Liver (tissue), 9 donors: ENCODE measurements around the gene ATF7. TPM values are rescaled to one million over a fixed set of nuclear protein-coding genes. Genes with fewer than 3 reads are reported as not detected.

ENCODE experiments used
- DNase-seq: peaks from one replicate; pipeline ENCODE4 v3.0.0-alpha.2; 2017; ENCODE audit warnings: low spot score
- H3K27ac ChIP-seq, 2 donors: one replicate each; pipeline ENCODE4 v1.7.0; 2013; ENCODE audit warnings: inconsistent platforms in 2 of 2, low read length in 2 of 2, control low read depth in 1 of 2, low read depth in 1 of 2, mild to moderate bottlenecking in 1 of 2
- H3K27me3 ChIP-seq, 4 donors: one replicate each; pipeline versions ENCODE4 v1.6.1 to v1.7.0; 2013; ENCODE audit warnings: low read length in 3 of 4, inconsistent platforms in 1 of 4, mild to moderate bottlenecking in 1 of 4, moderate library complexity in 1 of 4; ENCODE audit not compliant: control insufficient read depth in 4 of 4, insufficient read depth in 4 of 4
- H3K36me3 ChIP-seq, 4 donors: one replicate each; pipeline versions ENCODE4 v1.6.1 to v1.7.0; 2013; ENCODE audit warnings: low read length in 3 of 4, mild to moderate bottlenecking in 3 of 4, low read depth in 1 of 4, moderate library complexity in 1 of 4; ENCODE audit not compliant: control insufficient read depth in 4 of 4, insufficient read depth in 3 of 4
- H3K4me1 ChIP-seq, 4 donors: one replicate each; pipeline versions ENCODE4 v1.6.1 to v1.7.0; 2013; ENCODE audit warnings: low read length in 3 of 4, mild to moderate bottlenecking in 3 of 4, moderate library complexity in 1 of 4; ENCODE audit not compliant: control insufficient read depth in 4 of 4, insufficient read depth in 4 of 4
- H3K4me3 ChIP-seq, 3 donors: one replicate each; pipeline versions ENCODE4 v1.6.1 to v1.7.0; 2013; ENCODE audit warnings: low read length in 3 of 3, control low read depth in 1 of 3, low read depth in 1 of 3, mild to moderate bottlenecking in 1 of 3
- H3K9ac ChIP-seq, 2 donors: one replicate each; pipeline ENCODE4 v1.7.0; 2013; ENCODE audit warnings: low read length in 2 of 2, mild to moderate bottlenecking in 2 of 2, moderate library complexity in 2 of 2, control low read depth in 1 of 2, low read depth in 1 of 2
- H3K9me3 ChIP-seq, 4 donors: one replicate each; pipeline versions ENCODE4 v1.6.1 to v1.7.0; 2013; ENCODE audit warnings: low read length in 3 of 4; ENCODE audit not compliant: control insufficient read depth in 4 of 4
- EGR1 ChIP-seq, 2 donors: IDR thresholded peaks; 2 replicates each; pipeline ENCODE4 v1.6.1; 2016 to 2018; ENCODE audit warnings: antibody characterized with exemption in 2 of 2, low read depth in 2 of 2
- GABPA ChIP-seq, 2 donors: IDR thresholded peaks in 1 of 2; conservative IDR thresholded peaks in 1 of 2; 2 replicates each; pipeline ENCODE4 v1.6.1; 2016; ENCODE audit warnings: antibody characterized with exemption in 2 of 2, mild to moderate bottlenecking in 1 of 2, moderate library complexity in 1 of 2
- HNF4A ChIP-seq, 2 donors: conservative IDR thresholded peaks; 2 replicates each; pipeline ENCODE4 v1.6.1; 2016; ENCODE audit warnings: antibody characterized with exemption in 2 of 2, mild to moderate bottlenecking in 2 of 2
- HNF4G ChIP-seq: IDR thresholded peaks from 2 replicates; pipeline ENCODE4 v1.6.1; 2016; ENCODE audit warnings: antibody characterized with exemption
- JUND ChIP-seq, 2 donors: IDR thresholded peaks; 2 replicates each; pipeline ENCODE4 v1.6.1; 2016; ENCODE audit warnings: antibody characterized with exemption in 2 of 2
- RAD21 ChIP-seq, 2 donors: IDR thresholded peaks; 2 replicates each; pipeline ENCODE4 v1.6.1; 2016; ENCODE audit warnings: antibody characterized with exemption in 2 of 2, mild to moderate bottlenecking in 2 of 2
- SP1 ChIP-seq: IDR thresholded peaks from 2 replicates; pipeline ENCODE4 v1.6.1; 2018; ENCODE audit warnings: antibody characterized with exemption, mild to moderate bottlenecking
- TAF1 ChIP-seq: conservative IDR thresholded peaks from 2 replicates; pipeline ENCODE4 v1.6.1; 2016; ENCODE audit warnings: antibody characterized with exemption, mild to moderate bottlenecking
- YY1 ChIP-seq: IDR thresholded peaks from 2 replicates; pipeline ENCODE4 v1.6.1; 2016; ENCODE audit warnings: antibody characterized with exemption, mild to moderate bottlenecking
- WGBS: extraction: QIAGEN DNeasy Blood & Tissue Kit; methylation state at CpG from one replicate; pipeline ENCODE4 v1.1.7; 2013; 5-methylcytosine and 5-hydroxymethylcytosine counted together
- polyA plus RNA-seq, 2 donors: library from polyadenylated mRNA; stranded (reverse) in 1 of 2; unstranded in 1 of 2; fragments of 200-250 nt in 1 of 2; fragments of >200 nt in 1 of 2; fragmentation: Nextera tagmentation in 1 of 2; extraction: Ambion mirVana in 1 of 2; gene quantifications; one replicate each; pipeline versions ENCODE4 v1.2.1 to v1.2.3, GENCODE V29; 2013 to 2015
- total RNA-seq, 2 donors: library from RNA; depleted of rRNA; stranded (reverse); fragments of >200 nt; gene quantifications; one replicate each; pipeline ENCODE4 v1.2.3, GENCODE V29; 2014
- TF ChIP-seq, protein P1 (sequence below): IDR thresholded peaks from 2 replicates; pipeline ENCODE4 v1.6.1; 2016; ENCODE audit warnings: antibody characterized with exemption
- TF ChIP-seq, protein P2 (sequence below): fragments of 150-350 bp; IDR thresholded peaks from 2 replicates; pipeline ENCODE4 v1.5.1; 2017; ENCODE audit warnings: improper control_type of control experiment, low read depth, low read length; ENCODE audit not compliant: missing input control
- donor health status: healthy.
- donor health status: healthy.
- donor health status: healthy.
- donor health status: healthy.
- donor health status: healthy.

Gene ATF7
- total and polyA plus RNA-seq, 4 donors, result 5.3 to 14.5 (median 9.9) TPM

DNA sequence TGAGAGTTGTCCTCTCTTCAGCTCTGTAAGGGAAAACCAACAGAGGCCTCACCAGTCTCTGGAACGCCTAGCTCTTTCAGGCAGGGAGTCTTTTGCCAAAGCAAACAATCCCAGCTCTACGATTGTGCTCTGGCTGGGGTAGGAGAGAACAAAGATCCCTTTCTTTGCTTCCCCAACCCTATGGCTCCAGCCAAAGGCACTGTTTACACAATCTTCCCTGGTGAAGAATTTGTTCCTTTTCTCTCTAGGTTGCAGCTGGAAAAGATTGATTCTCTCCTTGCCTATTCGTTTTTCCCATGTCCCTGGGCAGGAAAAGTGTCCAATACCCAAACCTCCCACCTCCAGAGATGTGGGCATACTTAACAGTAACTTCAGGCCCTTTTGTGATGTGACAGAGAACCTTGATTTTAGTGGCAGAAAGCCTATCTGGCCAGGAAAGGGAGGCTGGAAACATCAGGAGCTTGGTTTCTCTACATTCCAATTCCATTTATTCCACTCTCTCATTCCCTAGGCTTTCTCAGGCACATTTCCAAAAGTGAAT lies 32.9 kb upstream of the ATF7 start (continued):
- TF ChIP-seq HNF4G (peak; percentile 61), RAD21 (IDR thresholded peaks at IDR 0.05) (peak; percentile 59 to 64), TAF1 (peak; percentile 31), HNF4A (conservative IDR thresholded peaks at IDR 0.05) (peak; percentile 88 to 93), YY1 (peak; percentile 87), JUND (IDR thresholded peaks at IDR 0.05) (peak; percentile 75 to 91)
- TF ChIP-seq, protein P1, sequence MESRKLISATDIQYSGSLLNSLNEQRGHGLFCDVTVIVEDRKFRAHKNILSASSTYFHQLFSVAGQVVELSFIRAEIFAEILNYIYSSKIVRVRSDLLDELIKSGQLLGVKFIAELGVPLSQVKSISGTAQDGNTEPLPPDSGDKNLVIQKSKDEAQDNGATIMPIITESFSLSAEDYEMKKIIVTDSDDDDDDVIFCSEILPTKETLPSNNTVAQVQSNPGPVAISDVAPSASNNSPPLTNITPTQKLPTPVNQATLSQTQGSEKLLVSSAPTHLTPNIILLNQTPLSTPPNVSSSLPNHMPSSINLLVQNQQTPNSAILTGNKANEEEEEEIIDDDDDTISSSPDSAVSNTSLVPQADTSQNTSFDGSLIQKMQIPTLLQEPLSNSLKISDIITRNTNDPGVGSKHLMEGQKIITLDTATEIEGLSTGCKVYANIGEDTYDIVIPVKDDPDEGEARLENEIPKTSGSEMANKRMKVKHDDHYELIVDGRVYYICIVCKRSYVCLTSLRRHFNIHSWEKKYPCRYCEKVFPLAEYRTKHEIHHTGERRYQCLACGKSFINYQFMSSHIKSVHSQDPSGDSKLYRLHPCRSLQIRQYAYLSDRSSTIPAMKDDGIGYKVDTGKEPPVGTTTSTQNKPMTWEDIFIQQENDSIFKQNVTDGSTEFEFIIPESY, result peak; percentile 94

DNA sequence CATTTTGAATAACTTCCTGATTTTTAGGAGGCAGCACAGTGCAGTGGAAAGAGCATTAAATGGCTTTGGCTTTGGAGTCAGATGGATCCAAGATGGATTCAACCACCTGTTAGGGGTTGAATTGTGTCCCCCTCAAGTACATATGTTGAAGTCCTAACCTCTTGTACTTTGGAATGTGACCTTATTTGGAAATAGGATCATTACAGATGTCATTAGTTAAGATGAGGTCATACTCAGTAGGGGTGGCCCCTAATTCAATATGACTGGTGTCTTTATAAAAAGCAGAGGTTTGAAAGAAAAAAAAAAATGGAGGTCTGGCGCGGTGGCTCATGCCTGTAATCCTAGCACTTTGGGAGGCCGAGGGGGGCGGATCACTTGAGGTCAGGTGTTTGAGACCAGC lies 30.9 kb upstream of the ATF7 start:
- Histone ChIP-seq H3K27me3 (no peaks in the 10 kb centered on the region), H3K36me3 (no peaks in the 10 kb centered on the region), H3K9ac (no peak overlapping the region), H3K4me3 (no peak overlapping the region), H3K27ac (no peak overlapping the region), H3K9me3 (no peaks in the 10 kb centered on the region), H3K4me1 (peaks cover 5 to 29% (median 24%) of the 10 kb centered on the region in 4 donors)
- 95% methylated on average over 4 of the region's 4 CpGs for WGBS
- no peak for DNase-seq
- TF ChIP-seq HNF4A (conservative IDR thresholded peaks at IDR 0.05) (peak; percentile 8 to 54), GABPA (IDR thresholded peaks at IDR 0.05 in 1 of 2, conservative IDR thresholded peaks at IDR 0.05 in 1 of 2) (no peak), SP1 (no peak)

DNA sequence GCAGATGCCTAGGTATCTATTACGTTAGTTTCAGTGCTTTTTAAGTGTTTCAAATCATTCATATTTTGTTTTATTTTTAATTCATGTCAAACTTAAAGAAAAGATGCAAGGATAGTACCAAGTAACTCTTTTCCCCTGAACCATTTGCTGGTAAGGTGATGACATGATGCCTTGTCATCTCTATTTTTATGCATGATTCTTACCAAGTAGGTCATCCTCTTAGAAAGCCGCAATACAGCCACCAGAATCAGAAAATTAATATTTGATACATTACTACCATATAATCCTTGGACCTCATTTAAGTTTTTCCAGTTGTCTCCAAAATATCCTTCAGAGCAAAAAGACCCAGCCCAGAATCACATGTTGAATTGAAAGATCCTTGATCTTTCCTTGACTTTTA lies 27.4 kb upstream of the ATF7 start:
- TF ChIP-seq YY1, result no peak
- no peak for TF ChIP-seq EGR1 (IDR thresholded peaks at IDR 0.05; ENCODE audit: low read depth in 2 of 2)
- TF ChIP-seq, protein P1, result no peak
- TF ChIP-seq, protein P2, sequence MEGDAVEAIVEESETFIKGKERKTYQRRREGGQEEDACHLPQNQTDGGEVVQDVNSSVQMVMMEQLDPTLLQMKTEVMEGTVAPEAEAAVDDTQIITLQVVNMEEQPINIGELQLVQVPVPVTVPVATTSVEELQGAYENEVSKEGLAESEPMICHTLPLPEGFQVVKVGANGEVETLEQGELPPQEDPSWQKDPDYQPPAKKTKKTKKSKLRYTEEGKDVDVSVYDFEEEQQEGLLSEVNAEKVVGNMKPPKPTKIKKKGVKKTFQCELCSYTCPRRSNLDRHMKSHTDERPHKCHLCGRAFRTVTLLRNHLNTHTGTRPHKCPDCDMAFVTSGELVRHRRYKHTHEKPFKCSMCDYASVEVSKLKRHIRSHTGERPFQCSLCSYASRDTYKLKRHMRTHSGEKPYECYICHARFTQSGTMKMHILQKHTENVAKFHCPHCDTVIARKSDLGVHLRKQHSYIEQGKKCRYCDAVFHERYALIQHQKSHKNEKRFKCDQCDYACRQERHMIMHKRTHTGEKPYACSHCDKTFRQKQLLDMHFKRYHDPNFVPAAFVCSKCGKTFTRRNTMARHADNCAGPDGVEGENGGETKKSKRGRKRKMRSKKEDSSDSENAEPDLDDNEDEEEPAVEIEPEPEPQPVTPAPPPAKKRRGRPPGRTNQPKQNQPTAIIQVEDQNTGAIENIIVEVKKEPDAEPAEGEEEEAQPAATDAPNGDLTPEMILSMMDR, result no peak
- Histone ChIP-seq H3K4me3 (no peak overlapping the region), H3K9ac (no peak overlapping the region), H3K36me3 (no peaks in the 10 kb centered on the region), H3K9me3 (no peaks in the 10 kb centered on the region), H3K27ac (no peak overlapping the region), H3K4me1 (peaks cover 7 to 19% (median 14%) of the 10 kb centered on the region in 4 donors), H3K27me3 (no peaks in the 10 kb centered on the region)
- no peak for DNase-seq
- 98% methylated on average over 2 of the region's 2 CpGs for WGBS
